Renal pelvis (tissue), 12 donors: ENCODE results near the gene CBX2. TPM values are rescaled to one million over a fixed set of nuclear protein-coding genes. Genes with fewer than 3 reads are reported as not detected.

Experiments
- DNase-seq: peaks from one replicate; pipeline ENCODE4 v3.0.0-alpha.2; 2013
- long read RNA-seq, 16 experiments: transcript quantifications; one replicate each; lab custom pipeline, GENCODE V29; 2026
- polyA plus RNA-seq, 3 donors: library from polyadenylated mRNA; unstranded; fragments of 120-200 nt; gene quantifications; one replicate each; pipeline ENCODE4 v1.2.1, GENCODE V29; 2013; ENCODE audit not compliant: insufficient read length in 3 of 3

The CBX2 gene
- polyA plus RNA-seq, result 10 to 100 TPM; 24.3 to 37.7 (median 30.7) TPM
- long read RNA-seq, donor 1, full-length matches to known transcripts, result 10 of 18 reads
- long read RNA-seq, donor 1, partial matches to known transcripts, result 0 of 18 reads
- long read RNA-seq, donor 1, other reads (novel, unspliced or antisense), result 8 of 18 reads
- long read RNA-seq, donor 2, full-length matches to known transcripts, result 21 of 27 reads
- long read RNA-seq, donor 2, partial matches to known transcripts, result 6 of 27 reads
- long read RNA-seq, donor 2, other reads (novel, unspliced or antisense), result 0 of 27 reads
- long read RNA-seq, donor 3, full-length matches to known transcripts, result 18 of 26 reads
- long read RNA-seq, donor 3, partial matches to known transcripts, result 0 of 26 reads
- long read RNA-seq, donor 3, other reads (novel, unspliced or antisense), result 8 of 26 reads
- long read RNA-seq, donor 4, full-length matches to known transcripts, result 8 of 41 reads
- long read RNA-seq, donor 4, partial matches to known transcripts, result 23 of 41 reads
- long read RNA-seq, donor 4, other reads (novel, unspliced or antisense), result 10 of 41 reads
- long read RNA-seq, donor 5, full-length matches to known transcripts, result 8 of 8 reads
- long read RNA-seq, donor 5, partial matches to known transcripts, result 0 of 8 reads
- long read RNA-seq, donor 5, other reads (novel, unspliced or antisense), result 0 of 8 reads
- long read RNA-seq, donor 6, full-length matches to known transcripts, result 7 of 7 reads
- long read RNA-seq, donor 6, partial matches to known transcripts, result 0 of 7 reads
- long read RNA-seq, donor 6, other reads (novel, unspliced or antisense), result 0 of 7 reads
- long read RNA-seq, donor 7, full-length matches to known transcripts, result 25 of 30 reads
- long read RNA-seq, donor 7, partial matches to known transcripts, result 5 of 30 reads
- long read RNA-seq, donor 7, other reads (novel, unspliced or antisense), result 0 of 30 reads
- long read RNA-seq, donor 8, full-length matches to known transcripts, result 15 of 15 reads
- long read RNA-seq, donor 8, partial matches to known transcripts, result 0 of 15 reads
- long read RNA-seq, donor 8, other reads (novel, unspliced or antisense), result 0 of 15 reads
- long read RNA-seq, donor 9, full-length matches to known transcripts, result 25 of 40 reads
- long read RNA-seq, donor 9, partial matches to known transcripts, result 5 of 40 reads
- long read RNA-seq, donor 9, other reads (novel, unspliced or antisense), result 10 of 40 reads
- long read RNA-seq, donor 10, full-length matches to known transcripts, result 15 of 15 reads
- long read RNA-seq, donor 10, partial matches to known transcripts, result 0 of 15 reads
- long read RNA-seq, donor 10, other reads (novel, unspliced or antisense), result 0 of 15 reads
- long read RNA-seq, donor 11, full-length matches to known transcripts, result 10 of 10 reads
- long read RNA-seq, donor 11, partial matches to known transcripts, result 0 of 10 reads
- long read RNA-seq, donor 11, other reads (novel, unspliced or antisense), result 0 of 10 reads
- long read RNA-seq, donor 12, full-length matches to known transcripts, result 17 of 26 reads
- long read RNA-seq, donor 12, partial matches to known transcripts, result 9 of 26 reads
- long read RNA-seq, donor 12, other reads (novel, unspliced or antisense), result 0 of 26 reads
- long read RNA-seq, donor 13, full-length matches to known transcripts, result 7 of 7 reads
- long read RNA-seq, donor 13, partial matches to known transcripts, result 0 of 7 reads
- long read RNA-seq, donor 13, other reads (novel, unspliced or antisense), result 0 of 7 reads
- long read RNA-seq, donor 14, result 0 reads
- long read RNA-seq, donor 15, result 0 reads
- long read RNA-seq, donor 16, full-length matches to known transcripts, result 20 of 20 reads
- long read RNA-seq, donor 16, partial matches to known transcripts, result 0 of 20 reads
- long read RNA-seq, donor 16, other reads (novel, unspliced or antisense), result 0 of 20 reads

GRCh38 chr17:79777894-79778503 is at the start of gene CBX2:
Gene CBX2 (plus strand): TSS chr17:79778148. CDS start chr17:79778236, 88 bp downstream.
- DNase-seq, result no peak

GRCh38 chr17:79728169-79728907 is 49.6 kb upstream of the CBX2 start:
- peak; percentile 93 for DNase-seq

GRCh38 chr17:79728908-79729471 is 49.0 kb upstream of the CBX2 start:
- DNase-seq, result no peak

- no peak for DNase-seq
These were observed 48.2 kb upstream of the CBX2 start for GRCh38 chr17:79729761-79730160.

DNA sequence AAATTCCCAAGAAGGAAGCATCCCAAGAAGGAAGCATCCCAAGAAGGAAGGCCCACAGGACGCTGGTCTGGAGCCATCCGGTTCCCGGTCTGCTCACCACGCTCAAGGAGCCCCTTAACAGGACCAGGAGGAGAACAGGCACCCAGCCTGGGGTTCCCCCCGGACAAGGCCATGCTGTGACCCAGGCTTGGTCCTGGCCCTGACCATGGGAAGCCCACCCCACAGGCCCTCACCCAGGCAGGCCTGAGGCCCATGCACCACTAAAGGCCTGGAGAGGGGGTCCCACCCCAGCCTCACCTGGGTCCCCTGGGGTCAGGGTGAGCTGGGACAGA is 47.5 kb upstream of the CBX2 start:
- DNase-seq, result no peak

GRCh38 chr17:79730769-79731483 is 47.0 kb upstream of the CBX2 start, which contains the start of gene ENPP7:
Gene ENPP7 (plus strand): TSS chr17:79730943. CDS start chr17:79731140, 197 bp downstream.
- no peak for DNase-seq

DNA sequence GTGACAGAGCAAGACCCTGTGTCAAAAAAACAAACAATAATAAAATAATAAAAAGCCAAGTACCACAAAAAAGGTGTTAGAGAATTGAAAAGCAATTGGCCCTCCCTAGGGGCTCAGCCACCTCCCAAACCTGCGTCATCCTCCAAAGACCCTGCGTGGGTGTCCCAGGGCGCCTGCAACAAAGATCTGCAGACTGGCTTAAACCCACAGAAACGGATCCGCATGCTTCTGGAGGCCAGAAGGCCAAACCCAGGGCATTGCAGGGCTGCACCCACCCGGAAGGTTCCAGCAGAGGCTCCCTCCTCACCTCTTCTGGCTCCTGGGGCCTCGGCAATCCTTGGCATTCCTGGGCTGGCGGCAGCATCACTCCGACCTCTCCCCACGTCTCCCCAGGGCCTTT is 45.7 kb upstream of the CBX2 start:
- DNase-seq, result no peak

- DNase-seq, result no peak
These were observed 44.9 kb upstream of the CBX2 start for GRCh38 chr17:79732804-79733691.

DNA sequence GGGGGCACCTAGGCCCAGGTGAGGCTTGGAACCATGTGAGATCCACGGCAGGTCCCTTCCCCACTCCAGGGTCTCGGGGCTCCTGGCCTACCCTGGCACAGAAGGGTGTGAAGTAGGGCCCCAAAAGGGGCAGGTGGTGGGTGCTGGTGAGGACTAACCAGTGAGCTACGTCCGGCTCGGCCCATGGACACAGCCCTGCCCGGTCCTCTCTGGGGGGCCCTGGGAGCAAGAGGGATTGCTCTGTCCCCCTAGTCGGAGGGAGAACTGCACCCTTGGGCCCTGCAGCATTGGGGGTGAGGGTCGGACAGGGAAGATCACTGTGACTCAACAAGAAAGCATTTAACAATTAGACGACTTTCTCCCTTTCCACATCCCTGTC is 44.3 kb upstream of the CBX2 start:
- DNase-seq, result no peak

DNA sequence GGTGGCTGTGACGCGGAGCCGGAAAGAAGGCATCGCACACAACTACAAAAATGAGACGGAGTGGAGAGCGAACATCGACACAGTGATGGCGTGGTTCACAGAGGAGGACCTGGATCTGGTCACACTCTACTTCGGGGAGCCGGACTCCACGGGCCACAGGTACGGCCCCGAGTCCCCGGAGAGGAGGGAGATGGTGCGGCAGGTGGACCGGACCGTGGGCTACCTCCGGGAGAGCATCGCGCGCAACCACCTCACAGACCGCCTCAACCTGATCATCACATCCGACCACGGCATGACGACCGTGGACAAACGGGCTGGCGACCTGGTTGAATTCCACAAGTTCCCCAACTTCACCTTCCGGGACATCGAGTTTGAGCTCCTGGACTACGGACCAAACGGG is 42.9 kb upstream of the CBX2 start:
- DNase-seq, result no peak

DNA sequence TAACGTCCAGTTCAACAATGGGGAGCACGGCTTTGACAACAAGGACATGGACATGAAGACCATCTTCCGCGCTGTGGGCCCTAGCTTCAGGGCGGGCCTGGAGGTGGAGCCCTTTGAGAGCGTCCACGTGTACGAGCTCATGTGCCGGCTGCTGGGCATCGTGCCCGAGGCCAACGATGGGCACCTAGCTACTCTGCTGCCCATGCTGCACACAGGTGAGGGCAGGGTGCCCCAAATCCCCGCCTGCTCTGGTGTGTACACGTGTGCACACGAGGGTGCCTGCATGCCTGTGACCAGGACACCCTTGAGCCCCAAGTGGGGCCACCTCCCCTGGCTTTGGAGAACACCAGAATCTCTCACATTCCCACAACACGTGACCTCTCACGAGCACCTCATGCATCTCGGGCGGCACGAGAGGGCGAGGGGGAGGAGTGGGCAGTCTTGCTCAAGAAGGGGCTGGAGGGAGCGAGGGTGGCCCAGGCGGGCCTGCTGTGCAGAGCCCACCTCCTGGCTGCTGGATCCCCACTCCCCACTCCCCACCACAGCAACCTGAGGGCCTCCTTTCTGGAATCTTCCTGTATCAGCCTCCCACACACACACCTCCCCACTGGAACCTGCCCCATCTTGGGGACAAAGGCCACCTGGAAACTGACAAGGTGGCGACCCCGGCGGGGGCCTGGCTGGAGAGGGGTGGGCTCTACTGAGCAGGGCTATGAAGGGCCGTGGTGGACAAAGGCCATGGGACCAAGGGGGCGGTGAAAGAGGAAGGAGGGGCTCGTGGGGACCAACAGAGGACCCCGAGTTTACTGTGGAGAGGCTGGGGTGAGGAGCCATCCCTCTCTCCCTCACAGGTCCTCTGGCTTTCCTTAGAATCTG is 40.7 kb upstream of the CBX2 start:
- no peak for DNase-seq

DNA sequence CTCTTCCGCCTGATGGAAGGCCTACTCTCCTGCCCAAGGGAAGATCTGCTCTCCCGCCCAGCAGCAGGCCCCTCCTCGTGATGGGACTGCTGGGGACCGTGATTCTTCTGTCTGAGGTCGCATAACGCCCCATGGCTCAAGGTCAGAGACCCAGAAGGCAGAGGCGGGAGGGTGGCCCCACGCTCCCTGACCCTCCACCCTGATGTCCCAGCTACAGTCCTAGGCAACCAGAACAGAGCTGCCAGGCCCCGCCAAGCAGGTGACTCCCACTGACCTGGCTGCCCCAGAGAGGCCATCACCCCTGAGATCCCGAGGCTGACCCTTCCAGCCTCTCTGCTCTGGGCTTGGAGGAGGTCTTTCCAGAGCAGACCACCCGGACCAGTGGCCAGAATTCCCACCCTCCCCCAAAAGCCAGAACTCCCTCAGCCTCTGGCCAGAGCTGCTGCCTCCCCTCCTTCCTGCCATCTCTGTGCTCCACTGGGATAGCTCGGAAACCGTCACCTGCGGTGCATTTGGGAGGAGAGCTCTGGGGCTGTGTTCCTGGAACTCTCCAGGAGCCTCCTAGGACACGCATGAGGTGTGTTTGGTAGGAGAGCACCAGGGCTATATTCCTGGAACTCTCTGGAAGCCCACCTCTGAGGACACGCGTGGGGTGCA is 39.9 kb upstream of the CBX2 start:
- DNase-seq, result no peak

- no peak for DNase-seq
These were observed 39.3 kb upstream of the CBX2 start for GRCh38 chr17:79738643-79739042.

- no peak for DNase-seq
These were observed 38.5 kb upstream of the CBX2 start for GRCh38 chr17:79739148-79740062.

DNA sequence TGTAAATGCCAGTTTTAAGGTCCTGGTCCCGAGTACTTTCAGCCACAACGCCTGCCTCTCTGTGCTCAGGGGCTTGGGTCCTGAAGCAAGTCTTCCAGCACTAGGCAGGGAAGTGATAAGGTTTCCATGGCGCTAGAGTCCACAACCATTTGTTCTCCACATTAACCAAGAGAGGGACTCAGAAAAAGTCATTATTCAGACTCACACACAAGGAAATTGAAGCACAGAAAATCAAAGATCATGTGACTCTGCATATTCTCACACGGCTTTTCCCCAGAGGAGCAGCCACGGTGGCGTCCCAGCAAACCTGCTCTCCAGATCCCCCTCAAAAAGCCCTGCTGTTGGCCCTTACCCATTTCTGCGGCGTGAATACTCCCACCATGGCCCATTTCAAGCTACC is 37.5 kb upstream of the CBX2 start:
- no peak for DNase-seq
